ENCODE data around the gene ATP4B.

ATP4B gene

DNA sequence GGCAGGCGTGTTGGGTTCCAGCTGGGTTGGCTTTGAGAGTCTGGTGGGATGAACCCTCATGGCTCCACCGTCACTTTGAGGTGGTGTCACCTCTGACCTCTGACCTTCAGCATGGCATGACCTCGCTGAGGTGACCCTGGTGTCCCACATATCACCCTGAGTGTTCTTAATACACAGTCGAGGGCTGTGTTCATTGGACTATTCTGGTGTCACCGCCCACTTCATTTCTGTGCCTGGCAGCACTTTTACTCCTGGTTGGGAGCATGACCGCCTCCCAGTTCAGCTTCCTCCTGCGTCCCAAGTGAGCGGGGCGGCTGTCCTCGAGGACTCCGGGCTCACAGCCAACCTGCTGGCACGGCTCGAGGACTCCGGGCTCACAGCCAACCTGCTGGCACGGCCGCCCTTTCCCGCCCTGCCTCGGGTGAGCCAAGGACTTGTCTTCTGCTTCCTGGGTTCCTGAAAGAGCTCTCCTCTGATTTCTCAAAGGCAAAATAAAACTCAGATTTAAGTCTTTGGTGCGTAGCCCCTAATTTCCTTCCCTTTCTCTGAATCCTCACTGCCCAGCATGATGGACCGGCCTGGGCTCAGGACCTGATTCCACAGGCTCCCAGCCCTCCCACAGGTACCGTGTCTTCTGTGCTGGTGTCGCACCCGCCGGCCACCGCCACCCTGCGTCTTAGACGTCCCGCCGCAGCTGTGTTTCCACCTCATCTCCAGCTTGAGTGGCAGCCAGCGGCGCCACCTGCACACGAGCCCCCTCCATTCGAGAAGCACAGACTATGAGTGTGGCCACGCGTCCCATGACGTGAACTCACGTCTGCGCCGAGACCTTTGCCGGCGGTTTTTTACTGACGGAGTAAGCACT, 10.4 kb downstream of the ATP4B start:
- no peaks in the 10 kb centered on the region for H3K9me3 ChIP-seq (ENCODE audit: control insufficient read depth, low read length)
- H3K27me3 ChIP-seq (replicated peaks; ENCODE audit: control insufficient read depth, insufficient read depth, low read length), result no peaks in the 10 kb centered on the region
- peaks cover 12% of the 10 kb centered on the region for H3K4me1 ChIP-seq (ENCODE audit: control insufficient read depth, insufficient read depth, low read length)
- H3K4me3 ChIP-seq (ENCODE audit: low read length), result peak overlapping the region; percentile 21
- peak; percentile 59 for DNase-seq (ENCODE audit: low read depth)
- no peak overlapping the region for H3K9ac ChIP-seq (ENCODE audit: low read length)
- H3K36me3 ChIP-seq (ENCODE audit: control insufficient read depth, insufficient read depth, low read length, severe bottlenecking), result no peaks in the 10 kb centered on the region

DNA sequence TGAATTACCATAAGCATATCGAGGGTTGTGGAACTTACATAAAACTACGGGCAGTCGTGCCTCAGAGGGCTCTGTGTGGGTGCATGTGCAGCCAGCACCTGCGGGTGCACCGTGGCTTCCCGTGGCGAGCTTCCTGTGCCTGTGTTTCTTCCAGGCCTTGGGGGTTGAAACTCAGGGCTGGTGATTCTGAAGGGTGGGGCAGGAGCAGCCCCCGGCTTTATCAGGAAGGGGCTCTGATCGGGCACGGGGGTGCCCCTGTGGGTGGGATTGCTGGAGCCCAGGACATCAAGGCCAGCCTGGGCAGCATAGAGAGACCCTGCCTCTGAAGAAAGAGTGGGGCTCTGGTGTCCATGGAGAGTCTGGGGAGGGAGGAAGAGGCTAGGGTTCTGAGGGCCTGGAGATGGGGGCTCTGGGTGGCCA, 11.1 kb downstream of the ATP4B start:
- no peaks in the 10 kb centered on the region for H3K9me3 ChIP-seq (ENCODE audit: control insufficient read depth, low read length)
- H3K9ac ChIP-seq (ENCODE audit: low read length), result no peak overlapping the region
- peaks cover 12% of the 10 kb centered on the region for H3K4me1 ChIP-seq (ENCODE audit: control insufficient read depth, insufficient read depth, low read length)

DNA sequence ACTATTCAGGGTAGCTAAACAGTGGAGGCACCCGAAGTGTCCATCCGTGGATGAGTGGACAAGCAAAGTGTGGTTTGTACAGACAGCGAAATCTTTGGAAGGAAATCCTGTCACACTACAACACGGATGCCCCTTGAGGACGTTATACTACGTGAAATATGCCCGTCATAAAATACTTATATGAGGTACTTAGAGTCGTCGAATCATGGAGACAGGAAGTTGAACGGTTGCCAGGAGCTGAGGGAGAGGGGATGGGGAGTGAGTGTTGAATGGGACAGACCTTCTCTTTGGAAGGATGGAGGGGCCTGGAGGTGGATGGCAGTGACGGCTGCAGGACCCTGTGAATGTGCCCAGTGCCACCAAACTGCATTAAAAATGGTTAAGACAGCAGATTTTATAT, 11.6 kb downstream of the ATP4B start:
- no peaks in the 10 kb centered on the region for H3K9me3 ChIP-seq (ENCODE audit: control insufficient read depth, low read length)
- no peak for DNase-seq (ENCODE audit: low read depth)
- H3K27me3 ChIP-seq (replicated peaks; ENCODE audit: control insufficient read depth, insufficient read depth, low read length), result no peaks in the 10 kb centered on the region
- H3K4me3 ChIP-seq (ENCODE audit: low read length), result no peak overlapping the region
- H3K9ac ChIP-seq (ENCODE audit: low read length), result no peak overlapping the region
- H3K4me1 ChIP-seq (ENCODE audit: control insufficient read depth, insufficient read depth, low read length), result peaks cover 12% of the 10 kb centered on the region
- H3K36me3 ChIP-seq (ENCODE audit: control insufficient read depth, insufficient read depth, low read length, severe bottlenecking), result peaks cover 2% of the 10 kb centered on the region

More for the DNA sequence above, 11.1 kb downstream of the ATP4B start:
- no peaks in the 10 kb centered on the region for H3K27me3 ChIP-seq (replicated peaks; ENCODE audit: control insufficient read depth, insufficient read depth, low read length)
- no peaks in the 10 kb centered on the region for H3K36me3 ChIP-seq (ENCODE audit: control insufficient read depth, insufficient read depth, low read length, severe bottlenecking)
- H3K4me3 ChIP-seq (ENCODE audit: low read length), result no peak overlapping the region
- DNase-seq (ENCODE audit: low read depth), result no peak

DNA sequence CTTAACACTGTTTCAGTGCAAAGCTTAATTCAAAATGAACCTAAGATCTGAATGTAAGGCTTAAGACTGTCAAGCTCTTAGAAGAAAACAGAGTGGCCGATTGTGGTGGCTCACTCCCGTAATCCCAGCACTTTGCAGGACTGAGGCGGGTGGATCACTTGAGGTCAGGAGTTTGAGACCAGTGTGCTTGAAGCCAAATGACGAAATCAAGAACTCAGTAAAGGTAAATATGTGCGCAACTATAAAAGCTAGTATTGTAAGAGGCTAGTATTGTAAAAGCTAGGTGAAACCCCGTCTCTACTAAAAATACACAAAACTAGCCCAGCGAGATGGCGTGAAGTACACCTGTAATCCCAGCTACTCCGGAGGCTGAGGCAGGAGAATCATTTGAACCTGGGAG, 12.7 kb downstream of the ATP4B start:
- Histone ChIP-seq H3K9ac (ENCODE audit: low read length) (no peak overlapping the region), H3K27me3 (replicated peaks; ENCODE audit: control insufficient read depth, insufficient read depth, low read length) (no peaks in the 10 kb centered on the region), H3K4me1 (ENCODE audit: control insufficient read depth, insufficient read depth, low read length) (peaks cover 12% of the 10 kb centered on the region), H3K36me3 (ENCODE audit: control insufficient read depth, insufficient read depth, low read length, severe bottlenecking) (peaks cover 9% of the 10 kb centered on the region), H3K4me3 (ENCODE audit: low read length) (no peak overlapping the region), H3K9me3 (ENCODE audit: control insufficient read depth, low read length) (no peaks in the 10 kb centered on the region)
- DNase-seq (ENCODE audit: low read depth), result no peak

DNA sequence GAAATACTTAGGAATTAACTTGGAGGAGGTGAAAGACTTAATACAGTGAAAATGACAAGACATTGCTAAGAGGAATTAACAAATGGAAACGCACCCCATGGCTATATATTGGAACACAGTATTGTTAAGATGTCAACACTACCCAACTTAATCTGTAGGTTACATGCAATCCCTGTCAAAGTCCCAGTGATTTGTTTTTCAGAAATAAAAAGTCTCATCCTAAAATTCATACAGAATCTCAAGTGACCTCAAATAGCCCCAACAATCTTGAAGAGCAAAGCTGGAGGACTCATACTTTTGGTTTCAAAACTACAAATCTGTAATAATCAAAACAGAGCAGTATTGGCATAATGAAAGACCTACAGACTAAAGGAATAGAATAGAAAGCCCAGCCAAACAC, 13.2 kb downstream of the ATP4B start:
- Histone ChIP-seq H3K4me3 (ENCODE audit: low read length) (no peak overlapping the region), H3K9ac (ENCODE audit: low read length) (no peak overlapping the region), H3K4me1 (ENCODE audit: control insufficient read depth, insufficient read depth, low read length) (peaks cover 12% of the 10 kb centered on the region), H3K36me3 (ENCODE audit: control insufficient read depth, insufficient read depth, low read length, severe bottlenecking) (peaks cover 14% of the 10 kb centered on the region), H3K27me3 (replicated peaks; ENCODE audit: control insufficient read depth, insufficient read depth, low read length) (no peaks in the 10 kb centered on the region), H3K9me3 (ENCODE audit: control insufficient read depth, low read length) (no peaks in the 10 kb centered on the region)
- no peak for DNase-seq (ENCODE audit: low read depth)

DNA sequence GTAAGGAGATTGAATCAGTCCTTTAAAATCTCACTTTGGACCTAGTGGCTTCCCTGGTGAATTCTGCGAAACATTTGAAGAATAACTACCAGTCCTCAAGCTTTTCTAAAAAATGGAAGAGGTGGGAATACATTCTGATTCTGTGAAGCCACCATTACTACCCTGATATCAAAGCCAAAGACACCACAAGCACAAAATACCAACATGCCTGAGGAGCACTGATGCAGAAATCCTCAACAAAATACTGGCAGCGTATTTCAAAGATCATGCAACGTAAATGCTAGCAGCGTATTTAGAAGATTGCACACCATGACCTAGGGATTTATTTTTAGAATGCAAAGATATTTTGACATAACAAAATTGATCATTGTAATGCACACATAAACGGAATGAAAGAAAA, 14.4 kb downstream of the ATP4B start:
- H3K4me1 ChIP-seq (ENCODE audit: control insufficient read depth, insufficient read depth, low read length), result peaks cover 12% of the 10 kb centered on the region
- no peak overlapping the region for H3K4me3 ChIP-seq (ENCODE audit: low read length)
- no peaks in the 10 kb centered on the region for H3K27me3 ChIP-seq (replicated peaks; ENCODE audit: control insufficient read depth, insufficient read depth, low read length)
- H3K9me3 ChIP-seq (ENCODE audit: control insufficient read depth, low read length), result no peaks in the 10 kb centered on the region
- no peak for DNase-seq (ENCODE audit: low read depth)
- H3K9ac ChIP-seq (ENCODE audit: low read length), result no peak overlapping the region
- H3K36me3 ChIP-seq (ENCODE audit: control insufficient read depth, insufficient read depth, low read length, severe bottlenecking), result peaks cover 26% of the 10 kb centered on the region

DNA sequence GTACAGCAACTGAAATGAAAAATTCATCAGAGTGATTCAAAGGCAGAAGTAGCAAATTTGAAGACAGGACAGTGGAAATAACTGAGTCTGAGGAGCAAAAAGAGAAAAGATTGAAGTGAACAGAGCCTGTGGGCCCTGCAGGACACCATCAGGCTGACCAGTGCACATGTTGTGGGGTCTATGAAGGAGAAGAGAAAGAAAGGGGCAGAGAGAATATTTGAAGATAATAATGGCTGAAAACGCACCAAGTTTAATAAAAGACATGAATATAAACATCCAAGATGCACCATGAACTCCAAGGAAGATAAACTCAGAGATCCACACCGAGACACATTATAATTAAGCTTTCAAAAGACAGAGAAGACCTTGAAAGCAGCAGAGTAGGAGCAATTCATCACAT, 15.4 kb downstream of the ATP4B start:
- Histone ChIP-seq H3K36me3 (ENCODE audit: control insufficient read depth, insufficient read depth, low read length, severe bottlenecking) (peaks cover 36% of the 10 kb centered on the region), H3K4me3 (ENCODE audit: low read length) (no peak overlapping the region), H3K9me3 (ENCODE audit: control insufficient read depth, low read length) (no peaks in the 10 kb centered on the region), H3K27me3 (replicated peaks; ENCODE audit: control insufficient read depth, insufficient read depth, low read length) (no peaks in the 10 kb centered on the region), H3K9ac (ENCODE audit: low read length) (no peak overlapping the region), H3K4me1 (ENCODE audit: control insufficient read depth, insufficient read depth, low read length) (peaks cover 8% of the 10 kb centered on the region)
- no peak for DNase-seq (ENCODE audit: low read depth)

DNA sequence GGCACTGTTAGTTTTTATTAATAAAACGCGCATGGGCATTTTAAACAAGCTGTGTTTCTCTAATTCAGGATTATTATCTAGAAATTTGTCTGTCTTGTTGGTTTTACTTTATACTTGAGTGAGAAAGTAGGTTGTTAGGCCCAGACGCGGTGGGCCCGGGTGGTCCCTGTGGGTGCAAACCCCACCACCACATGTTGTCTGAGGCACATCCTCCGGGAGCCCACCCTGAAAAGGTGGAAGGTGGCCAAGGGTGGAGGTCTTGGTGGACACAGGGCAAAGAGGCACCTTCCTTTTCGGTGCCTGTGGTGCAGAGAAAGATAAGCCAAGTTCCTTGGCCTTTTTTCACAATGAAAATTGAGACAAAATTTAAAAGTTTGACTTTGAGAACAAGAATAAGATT, 16.6 kb downstream of the ATP4B start:
- no peaks in the 10 kb centered on the region for H3K27me3 ChIP-seq (replicated peaks; ENCODE audit: control insufficient read depth, insufficient read depth, low read length)
- H3K36me3 ChIP-seq (ENCODE audit: control insufficient read depth, insufficient read depth, low read length, severe bottlenecking), result peaks cover 47% of the 10 kb centered on the region
- no peak for DNase-seq (ENCODE audit: low read depth)
- no peak overlapping the region for H3K4me3 ChIP-seq (ENCODE audit: low read length)
- no peaks in the 10 kb centered on the region for H3K9me3 ChIP-seq (ENCODE audit: control insufficient read depth, low read length)
- H3K4me1 ChIP-seq (ENCODE audit: control insufficient read depth, insufficient read depth, low read length), result no peaks in the 10 kb centered on the region
- H3K9ac ChIP-seq (ENCODE audit: low read length), result no peak overlapping the region

DNA sequence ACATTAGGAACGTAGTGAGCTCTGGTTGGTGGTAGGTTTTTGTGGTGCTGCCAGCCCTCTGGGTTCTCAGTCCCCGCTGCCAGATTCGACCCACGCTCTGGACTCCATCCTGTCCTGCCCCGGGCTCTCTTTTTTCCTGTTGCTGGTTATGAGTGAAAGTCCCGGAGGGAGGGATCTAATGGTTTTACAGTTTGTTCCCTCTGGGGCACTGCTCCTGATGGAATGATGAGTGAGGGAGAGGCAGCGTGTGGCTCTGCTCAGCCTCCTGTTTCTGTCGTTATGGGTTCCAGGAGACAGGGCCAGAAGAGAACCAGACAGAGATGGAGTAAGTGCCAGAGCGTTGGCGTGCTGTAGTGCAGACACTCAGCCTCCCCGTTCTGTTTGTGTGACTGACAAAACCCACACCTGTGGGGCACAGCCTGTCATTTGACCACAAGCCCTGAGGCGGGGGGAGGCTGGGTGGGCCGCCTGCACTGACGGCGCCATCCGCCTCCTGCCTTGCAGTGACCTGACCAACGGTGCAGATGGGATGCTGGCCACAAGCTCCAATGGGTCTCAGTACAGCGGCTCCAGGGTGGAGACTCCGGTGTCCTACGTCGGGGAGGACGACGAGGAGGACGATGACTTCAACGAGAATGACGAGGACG, 18.3 kb downstream of the ATP4B start:
- peaks cover 64% of the 10 kb centered on the region for H3K36me3 ChIP-seq (ENCODE audit: control insufficient read depth, insufficient read depth, low read length, severe bottlenecking)
- DNase-seq (ENCODE audit: low read depth), result no peak
- no peaks in the 10 kb centered on the region for H3K9me3 ChIP-seq (ENCODE audit: control insufficient read depth, low read length)
- H3K4me1 ChIP-seq (ENCODE audit: control insufficient read depth, insufficient read depth, low read length), result no peaks in the 10 kb centered on the region
- no peak overlapping the region for H3K9ac ChIP-seq (ENCODE audit: low read length)
- no peak overlapping the region for H3K4me3 ChIP-seq (ENCODE audit: low read length)
- no peaks in the 10 kb centered on the region for H3K27me3 ChIP-seq (replicated peaks; ENCODE audit: control insufficient read depth, insufficient read depth, low read length)

DNA sequence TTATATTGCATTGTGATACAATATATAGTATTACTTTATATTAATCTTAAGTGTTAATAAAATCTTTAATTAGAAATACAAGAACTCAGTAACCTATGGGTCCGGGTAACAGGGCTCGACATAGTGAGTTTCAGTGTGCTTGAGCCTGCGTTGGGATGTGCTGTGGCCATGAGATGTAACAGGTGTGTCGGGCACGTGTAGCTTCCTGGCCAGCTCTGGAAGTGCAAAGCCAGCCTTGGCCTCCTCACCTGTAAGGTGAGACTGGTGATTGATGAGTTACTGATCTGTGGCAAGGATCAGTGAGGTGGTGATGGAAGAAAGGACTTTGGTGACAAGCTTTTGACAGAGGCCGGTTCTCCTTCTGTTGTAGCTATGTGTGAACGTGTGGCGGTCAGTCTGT, 19.2 kb downstream of the ATP4B start:
- H3K9ac ChIP-seq (ENCODE audit: low read length), result no peak overlapping the region
- H3K4me1 ChIP-seq (ENCODE audit: control insufficient read depth, insufficient read depth, low read length), result no peaks in the 10 kb centered on the region
- H3K9me3 ChIP-seq (ENCODE audit: control insufficient read depth, low read length), result no peaks in the 10 kb centered on the region
- no peak for DNase-seq (ENCODE audit: low read depth)
- H3K36me3 ChIP-seq (ENCODE audit: control insufficient read depth, insufficient read depth, low read length, severe bottlenecking), result peaks cover 74% of the 10 kb centered on the region
- no peak overlapping the region for H3K4me3 ChIP-seq (ENCODE audit: low read length)
- no peaks in the 10 kb centered on the region for H3K27me3 ChIP-seq (replicated peaks; ENCODE audit: control insufficient read depth, insufficient read depth, low read length)

DNA sequence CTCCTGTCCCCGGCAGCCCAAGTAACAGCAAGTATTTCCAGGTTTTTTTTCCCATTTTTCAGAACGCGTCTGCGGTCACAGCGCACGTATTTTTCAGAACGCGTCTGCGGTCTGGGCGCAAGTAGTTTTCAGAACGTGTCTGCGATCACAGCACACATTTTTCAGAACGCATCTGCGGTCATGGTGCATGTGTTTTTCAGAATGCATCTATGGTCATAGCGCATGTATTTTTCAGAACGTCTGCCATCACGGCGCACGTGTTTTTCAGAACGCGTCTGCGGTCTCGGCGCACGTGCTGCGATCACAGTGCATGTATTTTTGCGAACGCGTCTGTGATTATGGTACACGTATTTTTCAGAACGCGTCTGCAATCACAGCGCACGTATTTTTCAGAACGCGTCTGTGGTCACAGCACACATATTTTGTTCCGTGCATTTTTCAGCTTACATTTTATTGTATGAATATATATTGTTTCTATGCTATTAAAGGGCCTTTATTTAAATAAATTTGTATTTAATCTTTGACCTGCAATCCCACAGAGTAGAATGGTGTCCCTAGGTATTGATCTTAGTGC, 19.7 kb downstream of the ATP4B start:
- no peak overlapping the region for H3K9ac ChIP-seq (ENCODE audit: low read length)
- no peaks in the 10 kb centered on the region for H3K4me1 ChIP-seq (ENCODE audit: control insufficient read depth, insufficient read depth, low read length)
- H3K4me3 ChIP-seq (ENCODE audit: low read length), result no peak overlapping the region
- H3K9me3 ChIP-seq (ENCODE audit: control insufficient read depth, low read length), result no peaks in the 10 kb centered on the region
- H3K27me3 ChIP-seq (replicated peaks; ENCODE audit: control insufficient read depth, insufficient read depth, low read length), result no peaks in the 10 kb centered on the region
- peaks cover 79% of the 10 kb centered on the region for H3K36me3 ChIP-seq (ENCODE audit: control insufficient read depth, insufficient read depth, low read length, severe bottlenecking)
- DNase-seq (ENCODE audit: low read depth), result no peak
